GM21381 (cell line): ENCODE measurements around the gene SUCLG2.

Experiments used
- ATAC-seq: cut with Tn5 transposase; IDR thresholded peaks from one replicate; pipeline ENCODE4 v1.9.1; 2021; ENCODE audit warnings: mild to moderate bottlenecking, moderate library complexity; ENCODE audit not compliant: unreplicated experiment

The SUCLG2 gene

DNA sequence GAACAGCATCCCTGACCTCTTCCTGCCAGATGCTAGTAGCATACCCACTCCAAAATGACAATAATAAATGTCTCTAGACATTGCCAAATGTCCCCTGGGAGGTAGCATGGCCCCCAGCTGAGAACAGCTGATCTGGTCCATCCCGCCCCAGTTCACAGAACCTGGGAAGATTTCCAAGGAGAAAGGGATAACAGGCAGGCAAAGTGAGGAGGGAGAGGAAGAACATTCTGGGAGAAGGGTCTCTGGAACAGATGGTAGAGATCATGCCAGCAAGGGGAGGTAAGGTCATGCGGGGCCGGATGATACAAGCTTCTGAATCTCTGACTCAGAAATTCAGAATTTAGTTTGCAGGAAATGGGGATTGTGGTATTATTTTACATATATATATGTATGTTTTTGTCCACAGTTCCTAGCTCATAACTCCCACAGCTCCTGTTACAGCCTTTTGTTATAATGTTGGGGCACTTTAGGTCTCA lies 192.7 kb downstream of the SUCLG2 start:
- no peak for ATAC-seq

DNA sequence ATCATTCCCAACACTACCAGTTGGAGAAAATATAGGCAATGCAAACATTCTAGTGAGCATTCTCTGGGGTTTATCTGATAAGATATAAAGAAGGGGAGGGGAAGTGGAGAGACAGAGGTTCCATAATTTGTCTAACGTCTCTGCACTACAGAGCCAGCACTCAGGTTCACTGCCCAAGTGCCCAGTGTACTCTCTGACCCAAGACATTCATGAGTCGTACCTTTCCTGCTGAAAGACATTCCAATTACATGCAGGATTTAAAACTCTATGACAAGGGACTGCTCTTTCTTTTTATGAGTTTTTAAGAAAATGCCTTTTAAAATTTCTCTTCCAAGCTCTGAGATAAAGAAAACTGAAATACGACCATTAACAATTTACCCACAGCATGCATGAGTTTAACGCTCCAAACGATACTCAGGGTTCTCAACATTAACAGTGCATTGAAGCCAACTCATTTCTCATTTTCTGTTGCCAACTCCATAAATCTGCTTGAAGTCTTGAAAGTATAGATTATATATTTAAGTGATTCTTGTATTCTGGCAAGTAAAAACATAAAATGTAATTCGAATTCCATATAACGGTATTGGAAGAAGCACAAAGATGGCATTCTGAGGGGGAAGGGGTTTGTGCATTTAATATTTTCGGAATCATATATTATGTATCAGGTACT lies 193.4 kb downstream of the SUCLG2 start:
- ATAC-seq, result no peak

DNA sequence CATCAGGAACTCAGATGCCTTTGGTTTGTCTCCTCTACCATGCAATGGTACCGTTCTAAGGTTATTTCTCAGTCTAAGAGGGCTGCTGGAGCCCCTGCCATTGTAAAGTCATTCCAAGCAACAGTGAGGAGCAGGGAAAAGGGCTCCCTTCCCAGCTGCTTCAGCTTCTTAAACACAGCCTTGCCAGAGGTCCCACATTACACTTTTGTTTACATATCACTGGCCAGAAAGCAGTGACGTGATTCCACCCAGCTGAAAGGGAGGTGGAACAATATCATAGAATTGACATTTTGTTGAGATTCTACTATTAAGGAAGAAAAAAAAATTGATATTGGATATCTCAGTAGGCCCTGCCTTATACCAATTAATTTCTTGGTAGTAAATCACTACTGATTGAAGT lies 194.6 kb downstream of the SUCLG2 start:
- no peak for ATAC-seq

GRCh38 chr3:67458896-67459530 lies 195.4 kb downstream of the SUCLG2 start:
- ATAC-seq, result no peak

- ATAC-seq, result no peak
Observed at GRCh38 chr3:67458408-67458807, 196.0 kb downstream of the SUCLG2 start.

DNA sequence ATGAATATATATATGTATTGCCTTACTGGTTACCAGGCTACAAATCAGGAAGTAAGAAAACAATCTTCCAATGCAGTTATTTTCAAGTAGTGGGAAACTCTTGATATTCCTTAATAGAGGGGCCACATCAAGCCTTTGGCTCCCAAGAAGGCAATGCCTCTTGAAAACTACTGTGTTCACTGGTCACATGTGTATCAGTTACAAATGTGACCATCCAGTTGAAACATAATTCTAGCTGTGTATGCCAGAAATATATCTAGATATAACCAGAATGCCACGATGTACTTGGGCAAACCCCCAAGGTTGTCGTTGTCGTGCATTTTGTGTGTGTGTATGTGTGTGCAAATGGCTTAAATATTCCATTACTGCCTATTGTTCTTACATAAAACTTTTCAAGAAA lies 200.8 kb downstream of the SUCLG2 start:
- ATAC-seq, result no peak

DNA sequence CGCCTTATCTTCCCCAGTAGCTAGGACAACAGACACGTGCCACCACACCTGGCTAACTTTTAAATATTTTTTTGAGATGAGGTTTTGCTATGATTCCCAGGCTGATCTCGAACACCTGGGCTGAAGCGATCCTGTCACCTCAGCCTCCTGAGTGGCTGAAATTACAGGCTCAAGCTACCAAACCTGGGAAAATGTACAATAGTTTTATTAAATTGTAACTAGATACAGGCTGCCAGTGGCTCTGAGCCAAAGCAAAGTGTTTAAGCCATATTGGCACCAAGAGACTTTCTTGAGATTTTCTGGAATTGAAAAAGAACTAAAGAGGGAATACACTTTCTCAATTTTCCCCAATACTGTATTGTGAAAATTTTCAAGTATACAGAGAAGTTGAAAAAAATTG lies 204.3 kb downstream of the SUCLG2 start:
- ATAC-seq, result no peak

GRCh38 chr3:67447393-67447792 lies 207.0 kb downstream of the SUCLG2 start:
- no peak for ATAC-seq

DNA sequence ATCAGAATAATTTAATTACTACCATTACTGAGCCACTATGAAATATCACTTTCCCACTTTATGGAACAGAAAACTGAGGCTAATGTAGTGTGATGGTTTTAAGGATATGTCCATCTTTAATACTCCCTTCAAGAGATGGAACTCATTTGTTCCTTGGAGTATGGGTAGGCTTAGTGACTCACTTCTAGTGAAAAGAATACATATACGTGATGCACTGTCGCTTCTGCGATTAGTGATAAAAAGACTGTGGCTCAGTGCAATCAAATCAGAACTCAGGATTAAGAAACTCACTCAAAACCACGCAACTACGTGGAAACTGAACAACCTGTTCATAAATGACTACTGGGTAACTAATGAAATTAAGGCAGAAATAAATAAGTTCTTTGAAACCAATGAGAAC lies 216.6 kb downstream of the SUCLG2 start:
- ATAC-seq, result no peak

- no peak for ATAC-seq
Observed at GRCh38 chr3:67437090-67437489, 217.3 kb downstream of the SUCLG2 start.

DNA sequence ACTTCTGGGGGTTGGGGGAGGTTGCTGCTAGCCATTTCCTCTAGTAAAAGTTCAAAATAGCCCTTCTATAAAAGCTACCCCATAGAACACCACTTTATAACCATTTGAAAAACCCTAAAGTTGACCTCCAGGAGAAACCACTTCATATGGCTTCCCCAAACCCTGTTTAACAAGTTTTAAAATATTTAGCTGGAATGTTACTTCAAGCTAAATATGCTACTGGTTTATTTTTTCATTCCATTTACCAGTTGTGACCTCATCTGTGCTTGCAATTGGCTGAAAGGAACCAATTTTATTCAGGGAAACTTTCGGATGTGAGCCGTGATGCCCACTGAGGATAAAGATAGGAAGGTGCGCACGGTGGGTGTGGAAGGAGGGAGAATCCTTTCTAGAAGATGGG lies 221.3 kb downstream of the SUCLG2 start:
- no peak for ATAC-seq

GRCh38 chr3:67431887-67432286 lies 222.5 kb downstream of the SUCLG2 start:
- no peak for ATAC-seq

DNA sequence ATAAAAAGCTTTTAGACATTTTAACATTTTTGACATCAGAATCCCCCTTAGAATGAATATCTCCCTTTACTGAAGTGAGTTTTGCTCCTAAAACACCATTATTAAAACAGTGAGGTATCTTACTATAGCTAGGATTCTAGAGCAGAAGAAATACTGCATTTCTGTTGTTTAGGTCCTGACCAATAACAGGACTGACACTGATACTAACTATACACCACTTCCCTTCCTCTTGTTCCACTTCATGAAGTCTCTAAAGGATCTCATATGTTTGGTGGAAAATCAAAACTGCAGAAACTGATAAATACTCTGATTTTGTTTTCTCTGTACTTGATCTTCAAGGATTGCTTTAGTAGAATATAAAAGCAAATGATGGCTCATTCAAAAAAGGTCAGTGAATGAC lies 230.7 kb downstream of the SUCLG2 start:
- ATAC-seq, result no peak

DNA sequence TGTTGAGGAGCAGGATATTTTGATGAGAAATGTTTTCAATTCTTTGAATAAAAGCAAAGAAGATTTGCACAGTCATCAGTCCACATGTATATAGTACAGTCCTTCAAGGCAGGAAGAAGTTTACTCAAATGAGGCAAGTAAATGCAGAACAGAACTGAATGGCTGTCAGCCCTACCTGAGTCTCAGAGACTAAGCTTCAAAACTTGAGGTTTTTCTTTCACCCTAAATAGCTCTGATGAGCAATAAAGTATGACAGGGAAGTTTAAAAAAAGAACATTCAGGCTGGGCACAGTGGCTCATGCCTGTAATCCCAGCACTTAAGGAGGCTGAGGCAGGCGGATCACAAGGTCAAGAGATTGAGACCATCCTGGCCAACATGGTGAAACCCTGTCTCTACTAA lies 232.5 kb downstream of the SUCLG2 start:
- ATAC-seq, result no peak

DNA sequence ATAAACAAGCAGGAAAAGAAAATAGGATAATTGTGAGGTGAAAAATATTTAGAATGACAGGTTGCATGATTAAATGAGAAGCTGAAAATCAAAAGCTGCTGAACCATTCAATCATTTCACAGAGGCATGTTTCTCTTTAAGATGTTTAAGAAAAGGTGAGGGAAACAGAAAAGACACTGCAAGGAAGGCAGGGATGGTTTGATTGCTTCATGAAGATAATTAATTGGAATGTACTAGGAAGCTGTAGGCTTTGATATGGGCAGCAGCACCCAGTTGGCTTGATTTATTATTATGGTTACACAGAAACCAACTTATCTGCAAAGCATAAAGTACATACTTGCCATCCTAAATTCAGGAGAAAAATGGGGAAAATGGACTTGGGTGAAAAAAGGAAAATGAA lies 234.6 kb downstream of the SUCLG2 start:
- ATAC-seq, result no peak

GRCh38 chr3:67419218-67419529 lies 235.2 kb downstream of the SUCLG2 start:
- no peak for ATAC-seq

DNA sequence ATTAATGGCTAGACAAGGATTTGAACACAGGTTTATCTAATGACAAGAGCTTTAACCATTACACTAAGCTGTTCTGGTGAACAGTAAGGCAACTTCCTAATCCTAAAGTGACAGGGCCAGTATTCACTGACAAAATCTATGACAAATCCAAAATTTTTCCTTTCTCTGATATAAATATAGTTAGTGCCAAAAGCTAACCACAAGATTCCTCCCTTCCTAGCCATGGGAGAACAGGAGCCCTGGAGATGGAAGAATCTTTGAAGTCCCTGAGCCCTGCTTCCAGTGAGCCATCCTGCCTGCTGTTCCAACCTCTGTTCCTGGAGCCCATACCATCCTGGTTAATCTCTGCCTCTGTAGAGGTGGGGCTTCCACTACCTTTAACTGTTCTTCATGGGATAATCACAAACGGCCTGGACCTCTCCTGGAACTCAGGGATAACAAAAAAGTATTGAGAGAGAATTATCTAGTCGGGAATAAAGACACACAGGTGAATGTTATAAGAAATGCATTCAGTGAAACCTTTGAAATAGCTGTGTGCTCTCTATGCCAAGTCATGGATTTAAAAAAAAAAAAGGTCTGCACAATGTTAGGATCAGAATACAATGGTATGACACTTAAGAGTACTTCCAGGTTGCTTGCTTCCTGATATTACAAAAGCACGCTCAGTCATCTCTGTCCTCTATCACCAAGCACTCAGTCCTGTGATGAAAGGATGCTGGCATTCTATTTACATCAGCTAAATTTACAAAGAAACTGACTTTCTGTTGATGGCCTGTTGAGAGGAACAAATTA lies 235.8 kb downstream of the SUCLG2 start:
- no peak for ATAC-seq

DNA sequence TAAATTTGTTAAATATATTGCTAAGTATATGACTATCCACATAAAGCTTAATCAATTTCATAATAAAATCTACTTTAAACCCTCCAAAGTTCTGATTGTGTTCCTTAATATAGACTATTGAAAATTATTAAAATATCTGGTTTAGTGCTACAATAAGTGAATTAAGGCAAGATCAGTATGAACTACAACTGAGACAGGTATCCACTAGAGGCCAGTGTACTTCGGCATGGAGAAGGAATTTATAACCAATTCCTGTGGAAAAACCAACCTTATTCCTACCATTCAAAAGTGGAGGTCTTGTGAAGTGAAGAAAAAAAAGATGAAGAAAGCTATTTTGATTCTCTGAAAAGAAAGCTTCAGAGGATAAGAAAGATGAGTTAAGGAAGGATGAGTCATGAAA lies 237.7 kb downstream of the SUCLG2 start:
- ATAC-seq, result no peak

- no peak for ATAC-seq
Observed at GRCh38 chr3:67415511-67415910, 238.9 kb downstream of the SUCLG2 start.

DNA sequence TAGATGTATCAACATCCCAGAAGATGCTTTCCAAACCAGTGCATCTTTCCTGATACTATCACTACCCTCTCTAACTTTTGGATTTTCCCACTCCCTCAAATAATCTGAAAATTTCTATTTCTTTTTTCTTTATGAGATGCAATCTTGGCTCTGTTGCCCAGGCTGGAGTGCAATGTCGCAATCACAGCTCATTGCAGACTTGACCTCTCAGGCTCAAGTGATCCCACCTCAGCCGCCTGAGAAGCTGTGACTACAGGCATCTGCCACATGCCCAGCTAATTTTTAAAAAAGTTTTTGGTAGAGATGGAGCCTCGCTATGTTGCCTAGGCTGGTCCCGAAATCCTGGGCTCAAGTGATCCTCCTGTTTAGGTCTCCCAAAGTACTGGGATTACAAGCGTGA lies 239.7 kb downstream of the SUCLG2 start:
- no peak for ATAC-seq

GRCh38 chr3:67405193-67405592 lies 249.2 kb downstream of the SUCLG2 start:
- ATAC-seq, result no peak

DNA sequence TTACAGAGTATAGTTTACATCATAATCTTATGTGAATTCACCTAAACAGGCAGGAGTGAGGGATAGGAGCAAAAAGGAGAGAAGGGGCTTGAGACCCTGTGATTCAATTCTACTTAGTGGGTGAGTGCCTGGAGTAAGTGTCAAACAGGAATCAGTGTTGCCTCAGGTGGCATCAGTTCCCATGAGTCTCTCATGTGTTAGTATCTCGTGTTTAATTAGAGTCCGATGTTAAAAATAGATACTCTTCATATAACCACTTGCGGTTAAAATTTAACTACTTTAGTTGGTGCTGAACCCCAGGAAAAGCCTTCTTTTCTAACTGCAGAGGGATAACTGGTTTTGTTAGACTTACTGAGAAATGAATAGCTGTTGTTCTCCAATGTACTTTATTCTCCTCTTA lies 251.5 kb downstream of the SUCLG2 start:
- no peak for ATAC-seq
